ENCODE measurements around the gene SOCS1.
A peak's percentile ranks its signal among the peaks of the same experiment; 100 is the strongest.

Gene SOCS1

GRCh38 chr16:11233727-11234376 lies 22.2 kb downstream of the SOCS1 start:
- peak; percentile 29 for DNase-seq
- Histone ChIP-seq H3K4me1 (ENCODE audit: control insufficient read depth, low read depth, low read length) (no peaks in the 10 kb centered on the region), H3K79me2 (ENCODE audit: control insufficient read depth, insufficient read depth, low read length) (no peaks in the 10 kb centered on the region), H3K4me3 (ENCODE audit: low read length) (no peak overlapping the region), H3K9ac (ENCODE audit: low read length) (no peak overlapping the region), H2BK120ac (ENCODE audit: low read depth, low read length) (no peak overlapping the region), H3K4me2 (ENCODE audit: low read length) (no peak overlapping the region), H2BK5ac (ENCODE audit: low read length) (no peak overlapping the region), H3K27ac (ENCODE audit: low read depth, low read length) (no peak overlapping the region), H3K18ac (ENCODE audit: low read length) (no peak overlapping the region), H2BK15ac (replicated peaks; ENCODE audit: low read depth) (no peak overlapping the region), H2AK5ac (ENCODE audit: low read length) (no peak overlapping the region), H3K27me3 (ENCODE audit: insufficient read depth, low read length, poor library complexity) (no peaks in the 10 kb centered on the region), H4K5ac (ENCODE audit: low read length) (no peak overlapping the region), H3K36me3 (ENCODE audit: control insufficient read depth, insufficient read depth, low read length) (no peaks in the 10 kb centered on the region), H4K8ac (ENCODE audit: low read depth, low read length) (no peak overlapping the region), H3K56ac (ENCODE audit: low read length) (no peak overlapping the region), H3K79me1 (ENCODE audit: low read length) (no peaks in the 10 kb centered on the region), H3K23ac (ENCODE audit: low read length) (no peak overlapping the region), H3K4ac (ENCODE audit: low read depth, low read length) (no peak overlapping the region)
- no CpG with 5 or more reads among the region's 8 CpGs for WGBS (ENCODE audit: extremely low coverage, insufficient coverage, low lambda C conversion rate)

DNA sequence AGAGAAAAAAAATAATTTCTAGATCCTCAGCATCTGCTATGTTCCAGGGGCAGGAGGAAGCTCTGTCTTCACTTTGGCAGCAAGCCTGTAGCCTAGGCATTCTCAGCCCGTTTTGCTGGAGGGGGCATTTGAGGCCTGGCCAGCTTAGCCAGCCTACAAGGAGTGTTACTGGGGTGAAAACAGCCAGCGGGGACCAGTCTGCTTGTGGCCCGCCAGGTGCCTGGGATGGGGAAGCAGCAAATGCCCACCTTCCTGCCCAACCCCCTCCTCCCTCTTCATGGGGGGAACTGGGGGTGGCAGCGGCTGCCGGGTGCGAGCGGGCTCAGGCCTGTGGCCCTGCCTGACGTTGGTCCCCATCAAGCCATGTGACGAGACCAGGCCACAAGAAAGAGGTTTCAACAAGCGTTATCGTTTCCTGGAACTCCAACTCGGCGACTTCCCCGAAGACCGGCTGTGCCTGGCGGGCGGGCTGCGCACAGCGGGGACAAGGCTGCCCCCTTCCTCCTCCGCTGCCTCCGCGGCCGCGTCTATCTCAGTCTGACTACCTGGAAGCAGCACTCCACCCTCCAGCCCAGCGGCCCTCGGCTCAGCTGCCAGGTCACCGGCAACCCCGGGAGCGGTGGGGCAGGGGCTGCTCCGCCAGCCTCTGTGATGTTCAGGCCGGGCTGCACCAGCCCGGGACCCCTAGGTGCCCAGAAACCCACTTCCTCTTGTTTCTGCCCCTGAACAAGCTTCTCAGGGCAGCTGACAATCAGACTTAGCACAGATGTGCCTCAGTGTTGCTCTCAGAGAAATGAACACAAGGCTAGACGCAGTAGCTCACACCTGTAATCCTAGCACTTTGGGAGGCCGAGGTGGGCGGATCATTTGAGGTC lies 22.9 kb downstream of the SOCS1 start:
- H2BK15ac ChIP-seq (replicated peaks; ENCODE audit: low read depth) = no peak overlapping the region
- peak overlapping the region; percentile 39 for H4K5ac ChIP-seq (ENCODE audit: low read length)
- no peak overlapping the region for H3K4me2 ChIP-seq (ENCODE audit: low read length)
- H3K36me3 ChIP-seq (ENCODE audit: control insufficient read depth, insufficient read depth, low read length) = no peaks in the 10 kb centered on the region
- H3K4me3 ChIP-seq (ENCODE audit: low read length) = no peak overlapping the region
- H3K23ac ChIP-seq (ENCODE audit: low read length) = no peak overlapping the region
- no peak overlapping the region for H3K27ac ChIP-seq (ENCODE audit: low read depth, low read length)
- no peaks in the 10 kb centered on the region for H3K79me2 ChIP-seq (ENCODE audit: control insufficient read depth, insufficient read depth, low read length)
- H3K79me1 ChIP-seq (ENCODE audit: low read length) = no peaks in the 10 kb centered on the region
- no CpG with 5 or more reads among the region's 35 CpGs for WGBS (ENCODE audit: extremely low coverage, insufficient coverage, low lambda C conversion rate)
- H3K4ac ChIP-seq (ENCODE audit: low read depth, low read length) = no peak overlapping the region
- H3K56ac ChIP-seq (ENCODE audit: low read length) = peak overlapping the region; percentile 82
- H4K8ac ChIP-seq (ENCODE audit: low read depth, low read length) = no peak overlapping the region
- no peak overlapping the region for H3K18ac ChIP-seq (ENCODE audit: low read length)
- no peak overlapping the region for H2AK5ac ChIP-seq (ENCODE audit: low read length)
- H2BK120ac ChIP-seq (ENCODE audit: low read depth, low read length) = no peak overlapping the region
- DNase-seq = peak; percentile 35
- H3K9ac ChIP-seq (ENCODE audit: low read length) = peak overlapping the region; percentile 20
- H3K27me3 ChIP-seq (ENCODE audit: insufficient read depth, low read length, poor library complexity) = no peaks in the 10 kb centered on the region
- no peaks in the 10 kb centered on the region for H3K4me1 ChIP-seq (ENCODE audit: control insufficient read depth, low read depth, low read length)
- H2BK5ac ChIP-seq (ENCODE audit: low read length) = no peak overlapping the region

GRCh38 chr16:11232302-11232851 lies 23.6 kb downstream of the SOCS1 start:
- no peak overlapping the region for H3K23ac ChIP-seq (ENCODE audit: low read length)
- H3K18ac ChIP-seq (ENCODE audit: low read length) = no peak overlapping the region
- H2BK15ac ChIP-seq (replicated peaks; ENCODE audit: low read depth) = no peak overlapping the region
- H3K4me2 ChIP-seq (ENCODE audit: low read length) = no peak overlapping the region
- no peak for DNase-seq
- no peak overlapping the region for H2AK5ac ChIP-seq (ENCODE audit: low read length)
- H3K4me3 ChIP-seq (ENCODE audit: low read length) = no peak overlapping the region
- H3K79me2 ChIP-seq (ENCODE audit: control insufficient read depth, insufficient read depth, low read length) = no peaks in the 10 kb centered on the region
- no peak overlapping the region for H4K8ac ChIP-seq (ENCODE audit: low read depth, low read length)
- WGBS (ENCODE audit: extremely low coverage, insufficient coverage, low lambda C conversion rate) = 100% methylated on average over 1 of the region's 3 CpGs
- H2BK120ac ChIP-seq (ENCODE audit: low read depth, low read length) = no peak overlapping the region
- no peaks in the 10 kb centered on the region for H3K36me3 ChIP-seq (ENCODE audit: control insufficient read depth, insufficient read depth, low read length)
- H4K5ac ChIP-seq (ENCODE audit: low read length) = no peak overlapping the region
- H3K27ac ChIP-seq (ENCODE audit: low read depth, low read length) = no peak overlapping the region
- no peaks in the 10 kb centered on the region for H3K4me1 ChIP-seq (ENCODE audit: control insufficient read depth, low read depth, low read length)
- H2BK5ac ChIP-seq (ENCODE audit: low read length) = no peak overlapping the region
- H3K9ac ChIP-seq (ENCODE audit: low read length) = no peak overlapping the region
- no peak overlapping the region for H3K56ac ChIP-seq (ENCODE audit: low read length)
- H3K4ac ChIP-seq (ENCODE audit: low read depth, low read length) = no peak overlapping the region
- H3K79me1 ChIP-seq (ENCODE audit: low read length) = no peaks in the 10 kb centered on the region
- no peaks in the 10 kb centered on the region for H3K27me3 ChIP-seq (ENCODE audit: insufficient read depth, low read length, poor library complexity)

GRCh38 chr16:11231367-11231970 lies 24.5 kb downstream of the SOCS1 start:
- H2AK5ac ChIP-seq (ENCODE audit: low read length) = no peak overlapping the region
- H4K8ac ChIP-seq (ENCODE audit: low read depth, low read length) = no peak overlapping the region
- no peak overlapping the region for H2BK120ac ChIP-seq (ENCODE audit: low read depth, low read length)
- H3K18ac ChIP-seq (ENCODE audit: low read length) = no peak overlapping the region
- H3K27me3 ChIP-seq (ENCODE audit: insufficient read depth, low read length, poor library complexity) = no peaks in the 10 kb centered on the region
- no peaks in the 10 kb centered on the region for H3K36me3 ChIP-seq (ENCODE audit: control insufficient read depth, insufficient read depth, low read length)
- no peak overlapping the region for H3K4me3 ChIP-seq (ENCODE audit: low read length)
- no peak overlapping the region for H4K5ac ChIP-seq (ENCODE audit: low read length)
- H3K79me2 ChIP-seq (ENCODE audit: control insufficient read depth, insufficient read depth, low read length) = no peaks in the 10 kb centered on the region
- H3K79me1 ChIP-seq (ENCODE audit: low read length) = no peaks in the 10 kb centered on the region
- peak overlapping the region; percentile 70 for H3K56ac ChIP-seq (ENCODE audit: low read length)
- H3K23ac ChIP-seq (ENCODE audit: low read length) = peak overlapping the region; percentile 17
- no peak overlapping the region for H3K4me2 ChIP-seq (ENCODE audit: low read length)
- DNase-seq = peak; percentile 28
- H3K9ac ChIP-seq (ENCODE audit: low read length) = no peak overlapping the region
- no peak overlapping the region for H2BK15ac ChIP-seq (replicated peaks; ENCODE audit: low read depth)
- no CpG with 5 or more reads among the region's 10 CpGs for WGBS (ENCODE audit: extremely low coverage, insufficient coverage, low lambda C conversion rate)
- no peak overlapping the region for H3K4ac ChIP-seq (ENCODE audit: low read depth, low read length)
- no peaks in the 10 kb centered on the region for H3K4me1 ChIP-seq (ENCODE audit: control insufficient read depth, low read depth, low read length)
- H3K27ac ChIP-seq (ENCODE audit: low read depth, low read length) = no peak overlapping the region
- H2BK5ac ChIP-seq (ENCODE audit: low read length) = no peak overlapping the region

DNA sequence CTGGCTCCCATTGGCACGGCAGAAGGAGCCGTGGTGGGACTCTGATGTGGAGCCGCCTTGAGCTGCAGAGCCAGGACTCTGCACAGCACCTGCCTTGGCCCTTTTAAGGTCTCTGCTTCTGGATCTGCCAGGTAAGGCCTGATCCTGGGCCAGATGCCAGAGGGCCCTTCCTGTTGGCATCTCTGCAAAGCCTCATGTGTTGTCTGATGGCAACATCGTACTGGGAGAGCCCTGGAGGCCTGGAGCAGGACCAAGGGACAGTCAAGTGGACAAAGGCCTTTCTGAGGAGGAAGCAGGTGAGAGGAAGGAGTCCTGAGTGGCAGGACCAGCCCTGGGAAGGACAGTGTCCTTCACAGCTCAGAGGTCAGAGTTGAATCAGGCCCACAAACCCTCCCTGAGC lies 26.1 kb downstream of the SOCS1 start:
- no peaks in the 10 kb centered on the region for H3K36me3 ChIP-seq (ENCODE audit: control insufficient read depth, insufficient read depth, low read length)
- no peak overlapping the region for H3K4ac ChIP-seq (ENCODE audit: low read depth, low read length)
- H2BK15ac ChIP-seq (replicated peaks; ENCODE audit: low read depth) = no peak overlapping the region
- no peak overlapping the region for H2BK120ac ChIP-seq (ENCODE audit: low read depth, low read length)
- no CpG with 5 or more reads among the region's 4 CpGs for WGBS (ENCODE audit: extremely low coverage, insufficient coverage, low lambda C conversion rate)
- H3K9ac ChIP-seq (ENCODE audit: low read length) = no peak overlapping the region
- no peak overlapping the region for H3K56ac ChIP-seq (ENCODE audit: low read length)
- H3K4me1 ChIP-seq (ENCODE audit: control insufficient read depth, low read depth, low read length) = no peaks in the 10 kb centered on the region
- H3K27ac ChIP-seq (ENCODE audit: low read depth, low read length) = no peak overlapping the region
- H2AK5ac ChIP-seq (ENCODE audit: low read length) = no peak overlapping the region
- H3K79me1 ChIP-seq (ENCODE audit: low read length) = no peaks in the 10 kb centered on the region
- no peak overlapping the region for H3K4me2 ChIP-seq (ENCODE audit: low read length)
- H2BK5ac ChIP-seq (ENCODE audit: low read length) = no peak overlapping the region
- no peak overlapping the region for H3K18ac ChIP-seq (ENCODE audit: low read length)
- no peak overlapping the region for H4K8ac ChIP-seq (ENCODE audit: low read depth, low read length)
- no peak overlapping the region for H3K4me3 ChIP-seq (ENCODE audit: low read length)
- no peaks in the 10 kb centered on the region for H3K79me2 ChIP-seq (ENCODE audit: control insufficient read depth, insufficient read depth, low read length)
- no peak overlapping the region for H4K5ac ChIP-seq (ENCODE audit: low read length)
- H3K27me3 ChIP-seq (ENCODE audit: insufficient read depth, low read length, poor library complexity) = no peaks in the 10 kb centered on the region
- H3K23ac ChIP-seq (ENCODE audit: low read length) = no peak overlapping the region
- DNase-seq = no peak
